ENCODE data around the gene CTSZ. TPM values are rescaled to one million over a fixed set of nuclear protein-coding genes. Genes with fewer than 3 reads are reported as not detected.

CTSZ gene
- total RNA-seq = 10.3 TPM

GRCh38 chr20:59006864-59007664 lies at the start of gene CTSZ:
Gene CTSZ, minus strand, starts transcription at chr20:59007254. Its CDS starts 126 bp downstream, at chr20:59007128.

DNA sequence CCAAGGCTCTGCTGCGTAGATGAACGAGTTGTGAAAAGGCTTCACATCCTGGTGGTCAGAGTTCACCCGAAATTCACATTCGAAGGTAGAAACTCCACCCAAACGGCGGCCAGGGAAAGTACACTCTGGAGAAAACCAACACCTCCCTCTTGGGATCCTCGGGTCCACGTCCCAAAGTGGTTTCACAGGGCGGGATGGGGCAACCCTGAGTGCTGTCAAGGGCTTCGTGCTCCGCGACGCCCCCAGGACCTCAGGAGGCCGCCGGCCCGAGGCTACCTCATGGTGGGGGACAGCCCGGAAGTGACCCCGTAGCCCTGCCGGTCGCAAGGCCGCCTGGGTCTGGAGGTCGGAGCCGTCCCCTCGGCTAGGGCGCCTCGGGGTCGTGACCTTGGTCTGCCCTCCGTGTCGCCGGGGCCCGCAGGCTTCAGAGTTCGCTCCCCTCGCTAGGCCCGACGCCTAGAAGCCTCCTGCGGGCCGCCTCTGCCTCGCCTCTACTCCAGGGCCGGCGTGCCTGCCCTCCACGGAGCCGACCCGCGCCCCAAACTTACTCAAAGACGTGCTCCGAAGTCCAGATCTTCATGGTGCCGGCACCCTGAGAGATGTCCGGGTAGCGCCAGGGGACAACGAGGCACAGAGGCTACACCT lies 35.2 kb upstream of the CTSZ start, which contains the start of gene PRELID3B:
Gene PRELID3B (minus strand): TSS at position 636 of the 645 bp plus-strand sequence. CDS start 56 bp downstream, at position 580.

GRCh38 chr20:59032023-59032712 lies 25.1 kb upstream of the CTSZ start, which contains the start of gene ATP5F1E:
Gene ATP5F1E, minus strand, starts transcription at chr20:59032335. Its CDS starts 84 bp downstream, at chr20:59032251.

GRCh38 chr20:59019217-59019616 lies 12.2 kb upstream of the CTSZ start, which contains the start of gene TUBB1:
Gene TUBB1, plus strand, starts transcription at chr20:59019429. Its CDS starts 94 bp downstream, at chr20:59019523.

DNA sequence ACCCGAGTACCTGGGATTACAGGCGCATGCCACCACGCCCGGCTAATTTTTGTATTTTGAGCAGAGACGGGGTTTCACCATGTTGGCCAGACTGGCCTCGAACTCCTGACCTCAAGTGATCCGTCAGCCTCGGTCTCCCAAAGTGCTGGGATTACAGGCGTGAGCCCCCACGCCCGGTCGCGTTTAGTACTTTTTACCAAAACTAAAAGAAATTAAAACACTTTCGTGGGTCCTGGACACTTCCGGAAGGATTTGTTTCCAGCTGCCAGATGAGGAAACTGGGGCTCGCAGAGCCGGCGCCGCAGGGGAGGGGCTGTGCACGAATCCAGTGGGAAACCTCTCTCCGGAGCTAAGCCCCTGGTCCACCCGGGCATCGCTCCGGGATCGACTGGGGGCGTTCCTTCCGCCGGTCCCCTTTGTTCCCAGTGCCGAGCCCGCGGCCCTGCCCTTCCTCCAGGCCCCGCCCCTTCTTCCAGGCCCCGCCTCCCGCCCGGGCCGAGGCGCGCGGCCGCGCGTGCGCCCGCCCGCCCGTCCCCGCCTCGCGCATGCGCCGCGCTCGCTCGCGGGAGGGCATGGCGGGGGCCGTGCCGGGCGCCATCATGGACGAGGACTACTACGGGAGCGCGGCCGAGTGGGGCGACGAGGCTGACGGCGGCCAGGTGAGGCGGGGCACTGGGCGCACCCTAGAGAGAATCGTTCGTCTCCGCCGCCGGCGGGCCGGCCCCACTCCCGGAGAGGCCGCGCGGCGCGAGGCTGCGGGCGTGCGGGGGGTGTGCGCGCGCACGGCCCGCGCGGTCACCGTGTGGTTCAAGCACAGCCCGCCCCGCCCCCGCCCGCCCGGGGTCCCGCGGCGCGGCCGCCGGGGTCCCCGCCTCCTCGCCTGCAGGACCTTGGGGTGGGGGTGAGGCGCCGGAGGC lies 26.1 kb downstream of the CTSZ start, which contains the start of gene NELFCD:
Gene NELFCD (plus strand): TSS at position 546 of the 917 bp plus-strand sequence. CDS start 54 bp downstream, at position 600.

Other genes with a start within 250 kb of the CTSZ start
- gene GNAS-AS1, start 156.4 kb downstream of the CTSZ start, total RNA-seq = 2.5 TPM
- 647 TPM for gene GNAS, start 154.5 kb downstream of the CTSZ start, total RNA-seq
- 69.8 TPM for gene NELFCD, start 26.0 kb downstream of the CTSZ start, total RNA-seq
- 0.31 TPM for gene TUBB1, start 12.2 kb upstream of the CTSZ start, total RNA-seq
- gene ATP5F1E, start 25.1 kb upstream of the CTSZ start, total RNA-seq = 35.4 TPM
- 42.9 TPM for gene PRELID3B, start 35.5 kb upstream of the CTSZ start, total RNA-seq
- not detected for gene ZNF831, start 156.6 kb upstream of the CTSZ start, total RNA-seq